HepG2 (cell line): ENCODE results near the gene DGKB. TPM values are rescaled to one million over a fixed set of nuclear protein-coding genes. Genes with fewer than 3 reads are reported as not detected.

Experiments used
- ATAC-seq: fragments of 200-7000 bp; cut with Tn5 transposase; 3 replicates; pipeline ENCODE4 v1.9.1; 2020; ENCODE audit warnings: mild to moderate bottlenecking, moderate library complexity
- BruUV-seq: library from RNA; stranded (reverse); fragments of 400-500 nt; replicated peaks from 2 replicates; lab custom pipeline; 2021; lab: Mats Ljungman, UMichigan
- CTCF ChIA-PET: fragments of 300-600 bp; formaldehyde crosslinking; extraction: SDS; loops from one replicate; lab custom pipeline; 2021; ENCODE audit warnings: low total read pairs, inconsistent platforms, low intra/inter-chr PET ratio; lab: Yijun Ruan, JAX
- POLR2A ChIA-PET: fragments of 350-600 bp; sonication (Branson Sonifier 250); formaldehyde crosslinking; loops from one replicate; lab custom pipeline; 2020; ENCODE audit warnings: antibody characterized with exemption, inconsistent platforms; lab: Yijun Ruan, JAX
- DNase-seq: peaks from one replicate; pipeline ENCODE4 v3.0.0-alpha.2; 2015; ENCODE audit warnings: low spot score
- FAIRE-seq: peaks from 3 replicates; lab custom pipeline; 2011; peaks lifted over from hg19 to GRCh38; lab: Jason Lieb, UNC
- H2AFZ ChIP-seq: one replicate; pipeline ENCODE4 v1.6.1; 2011; ENCODE audit warnings: low read length, inconsistent platforms
- H3K27ac ChIP-seq: fragments of 300-600 bp; 3 replicates; pipeline ENCODE4 v1.8.0; 2011; ENCODE audit warnings: mixed run types, mild to moderate bottlenecking, mixed read lengths, low read length, inconsistent platforms; ENCODE audit not compliant: insufficient read depth; ENCODE audit errors: extremely low read length
- H3K27me3 ChIP-seq, 2 experiments: fragments of 200-600 bp in 1 of 2; 2 replicates in 1 of 2; 3 replicates in 1 of 2; pipeline versions ENCODE4 v1.6.0 to v1.8.0; 2011; ENCODE audit warnings: low read length in 2 of 2, mild to moderate bottlenecking in 2 of 2, moderate library complexity in 2 of 2, inconsistent platforms in 1 of 2; ENCODE audit not compliant: insufficient read depth in 2 of 2, control insufficient read depth in 1 of 2
- H3K36me3 ChIP-seq, 2 experiments: fragments of 200-600 bp in 1 of 2; replicated peaks in 1 of 2; 2 replicates in 1 of 2; 3 replicates in 1 of 2; pipeline versions ENCODE4 v1.5.1 to v1.8.0; 2011; ENCODE audit warnings: low read length in 2 of 2, inconsistent platforms in 1 of 2; ENCODE audit not compliant: insufficient read depth in 2 of 2, control insufficient read depth in 1 of 2
- H3K4me1 ChIP-seq: 2 replicates; pipeline ENCODE4 v1.5.1; 2012; ENCODE audit warnings: low read length, inconsistent platforms; ENCODE audit not compliant: insufficient read depth
- H3K4me2 ChIP-seq: 2 replicates; pipeline ENCODE4 v1.6.0; 2011; ENCODE audit warnings: low read depth, low read length, inconsistent platforms
- H3K4me3 ChIP-seq, 3 experiments: fragments of 200-600 bp in 1 of 3; sonication (generic), shearing (Covaris generic) in 1 of 3; replicated peaks in 1 of 3; 2 replicates each; pipeline ENCODE4 v1.5.1; 2011 to 2016; ENCODE audit warnings: low read length in 3 of 3, inconsistent platforms in 2 of 3, low read depth in 2 of 3, mild to moderate bottlenecking in 2 of 3, control low read depth in 1 of 3, mixed read lengths in 1 of 3; ENCODE audit not compliant: insufficient read depth in 1 of 3
- H3K79me2 ChIP-seq: one replicate; pipeline ENCODE4 v1.6.1; 2011; ENCODE audit warnings: low read length, inconsistent platforms; ENCODE audit not compliant: insufficient read depth
- H3K9ac ChIP-seq: 2 replicates; pipeline ENCODE4 v1.6.0; 2011; ENCODE audit warnings: mild to moderate bottlenecking, low read depth, low read length, inconsistent platforms; ENCODE audit not compliant: insufficient read depth
- H3K9me3 ChIP-seq: 2 replicates; pipeline ENCODE4 v1.5.1; 2012; ENCODE audit warnings: mild to moderate bottlenecking, low read length
- H4K20me1 ChIP-seq: 2 replicates; pipeline ENCODE4 v1.6.0; 2011; ENCODE audit warnings: inconsistent platforms, mild to moderate bottlenecking, low read length, moderate library complexity; ENCODE audit not compliant: insufficient read depth
- CBX2 ChIP-seq, 2 experiments: fragments of 200-600 bp in 1 of 2; sonication (generic); formaldehyde crosslinking in 1 of 2; IDR thresholded peaks; 2 replicates each; pipeline versions ENCODE4 v1.7.0 to v1.8.1; 2018 to 2022; ENCODE audit warnings: low read depth in 2 of 2, low read length in 1 of 2, mild to moderate bottlenecking in 1 of 2, missing genetic modification reagents in 1 of 2
- DPF2 ChIP-seq: sonication (generic); formaldehyde crosslinking; IDR thresholded peaks from 2 replicates; pipeline ENCODE4 v1.4.0; 2020; ENCODE audit warnings: mild to moderate bottlenecking, low read depth, missing genetic modification reagents, borderline replicate concordance
- FOXJ3 ChIP-seq: sonication (generic); formaldehyde crosslinking; IDR thresholded peaks from 2 replicates; pipeline ENCODE4 v1.4.0; 2020; ENCODE audit warnings: missing genetic modification reagents, mild to moderate bottlenecking, borderline replicate concordance
- ZNF800 ChIP-seq: sonication (generic); formaldehyde crosslinking; IDR thresholded peaks from 2 replicates; pipeline ENCODE4 v1.4.0; 2020; ENCODE audit warnings: missing genetic modification reagents
- in situ Hi-C: cut with HindIII; loops from 2 replicates; pipeline ENCODE4 v1.10.0; 2017; ENCODE audit warnings: low pct_unique_long_range_greater_than_20kb; ENCODE audit not compliant: extremely low pct_ligation_motif_present
- intact Hi-C: fragments of 100-400 bp; cut with micrococcal nuclease; formaldehyde crosslinking; loops from one replicate; pipeline ENCODE4 v1.10.0; 2022; ENCODE audit not compliant: unreplicated experiment
- polyA plus RNA-seq, 8 experiments: library from polyadenylated mRNA; depleted of rRNA in 3 of 8; stranded (reverse) in 7 of 8; unstranded in 1 of 8; fragments of >200 nt; fragmentation: Illumina TruSeq in 4 of 8; extraction: Trizol in 4 of 8; gene quantifications; 2 replicates each; pipeline versions ENCODE4 v1.2.1 to v1.2.3, GENCODE V29; 2011 to 2016; ENCODE audit warnings: low read depth in 4 of 8, missing spikeins in 1 of 8, mixed read lengths in 1 of 8; ENCODE audit not compliant: insufficient read depth in 1 of 8
- total RNA-seq, 5 experiments: library from RNA; depleted of rRNA; stranded (reverse); fragments of >200 nt; fragmentation: Illumina TruSeq; extraction: Trizol; gene quantifications; 2 replicates each; pipeline ENCODE4 v1.2.3, GENCODE V29; 2016; ENCODE audit warnings: low read depth in 1 of 5
- TF ChIP-seq, protein P1 (sequence below): sonication (generic); formaldehyde crosslinking; IDR thresholded peaks from 2 replicates; pipeline ENCODE4 v1.4.0; 2020; ENCODE audit warnings: missing genetic modification reagents
- TF ChIP-seq, protein P2 (sequence below), 2 experiments: fragments of 450-650 bp in 1 of 2; sonication (generic) in 1 of 2; formaldehyde crosslinking in 1 of 2; IDR thresholded peaks; 2 replicates each; pipeline versions ENCODE4 v1.6.1 to v1.8.0; 2016 to 2022; ENCODE audit warnings: antibody characterized with exemption in 1 of 2, mild to moderate bottlenecking in 1 of 2, missing genetic modification reagents in 1 of 2

The DGKB gene
- total and polyA plus RNA-seq, 2 of the 13 experiments (the other 11 are each of a cell fraction or from before 2014, with no cell fraction given) = not detected

- ChIA-PET POLR2A (no interaction called here), CTCF (no interaction called here)
- no peaks in the 10 kb centered on the region for H3K4me1 ChIP-seq
- H3K4me2 ChIP-seq = no peak overlapping the region
- no peaks in the 10 kb centered on the region for H3K79me2 ChIP-seq
- peaks cover 78% of the 10 kb centered on the region for H3K9me3 ChIP-seq
- no peak for ATAC-seq
- no peak overlapping the region for H2AFZ ChIP-seq
- H3K27ac ChIP-seq = no peak overlapping the region
- H4K20me1 ChIP-seq = no peaks in the 10 kb centered on the region
- intact Hi-C loops (no loop called here), in situ Hi-C loops (no loop called here)
- H3K4me3 ChIP-seq = no peak overlapping the region
- H3K36me3 ChIP-seq = no peaks in the 10 kb centered on the region
- no peak for FAIRE-seq
- no peak overlapping the region for H3K9ac ChIP-seq
- TF ChIP-seq, protein P1, sequence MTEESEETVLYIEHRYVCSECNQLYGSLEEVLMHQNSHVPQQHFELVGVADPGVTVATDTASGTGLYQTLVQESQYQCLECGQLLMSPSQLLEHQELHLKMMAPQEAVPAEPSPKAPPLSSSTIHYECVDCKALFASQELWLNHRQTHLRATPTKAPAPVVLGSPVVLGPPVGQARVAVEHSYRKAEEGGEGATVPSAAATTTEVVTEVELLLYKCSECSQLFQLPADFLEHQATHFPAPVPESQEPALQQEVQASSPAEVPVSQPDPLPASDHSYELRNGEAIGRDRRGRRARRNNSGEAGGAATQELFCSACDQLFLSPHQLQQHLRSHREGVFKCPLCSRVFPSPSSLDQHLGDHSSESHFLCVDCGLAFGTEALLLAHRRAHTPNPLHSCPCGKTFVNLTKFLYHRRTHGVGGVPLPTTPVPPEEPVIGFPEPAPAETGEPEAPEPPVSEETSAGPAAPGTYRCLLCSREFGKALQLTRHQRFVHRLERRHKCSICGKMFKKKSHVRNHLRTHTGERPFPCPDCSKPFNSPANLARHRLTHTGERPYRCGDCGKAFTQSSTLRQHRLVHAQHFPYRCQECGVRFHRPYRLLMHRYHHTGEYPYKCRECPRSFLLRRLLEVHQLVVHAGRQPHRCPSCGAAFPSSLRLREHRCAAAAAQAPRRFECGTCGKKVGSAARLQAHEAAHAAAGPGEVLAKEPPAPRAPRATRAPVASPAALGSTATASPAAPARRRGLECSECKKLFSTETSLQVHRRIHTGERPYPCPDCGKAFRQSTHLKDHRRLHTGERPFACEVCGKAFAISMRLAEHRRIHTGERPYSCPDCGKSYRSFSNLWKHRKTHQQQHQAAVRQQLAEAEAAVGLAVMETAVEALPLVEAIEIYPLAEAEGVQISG (CRISPR knock-in tag) = no peak
- no peak for TF ChIP-seq ZNF800
- TF ChIP-seq, protein P2, sequence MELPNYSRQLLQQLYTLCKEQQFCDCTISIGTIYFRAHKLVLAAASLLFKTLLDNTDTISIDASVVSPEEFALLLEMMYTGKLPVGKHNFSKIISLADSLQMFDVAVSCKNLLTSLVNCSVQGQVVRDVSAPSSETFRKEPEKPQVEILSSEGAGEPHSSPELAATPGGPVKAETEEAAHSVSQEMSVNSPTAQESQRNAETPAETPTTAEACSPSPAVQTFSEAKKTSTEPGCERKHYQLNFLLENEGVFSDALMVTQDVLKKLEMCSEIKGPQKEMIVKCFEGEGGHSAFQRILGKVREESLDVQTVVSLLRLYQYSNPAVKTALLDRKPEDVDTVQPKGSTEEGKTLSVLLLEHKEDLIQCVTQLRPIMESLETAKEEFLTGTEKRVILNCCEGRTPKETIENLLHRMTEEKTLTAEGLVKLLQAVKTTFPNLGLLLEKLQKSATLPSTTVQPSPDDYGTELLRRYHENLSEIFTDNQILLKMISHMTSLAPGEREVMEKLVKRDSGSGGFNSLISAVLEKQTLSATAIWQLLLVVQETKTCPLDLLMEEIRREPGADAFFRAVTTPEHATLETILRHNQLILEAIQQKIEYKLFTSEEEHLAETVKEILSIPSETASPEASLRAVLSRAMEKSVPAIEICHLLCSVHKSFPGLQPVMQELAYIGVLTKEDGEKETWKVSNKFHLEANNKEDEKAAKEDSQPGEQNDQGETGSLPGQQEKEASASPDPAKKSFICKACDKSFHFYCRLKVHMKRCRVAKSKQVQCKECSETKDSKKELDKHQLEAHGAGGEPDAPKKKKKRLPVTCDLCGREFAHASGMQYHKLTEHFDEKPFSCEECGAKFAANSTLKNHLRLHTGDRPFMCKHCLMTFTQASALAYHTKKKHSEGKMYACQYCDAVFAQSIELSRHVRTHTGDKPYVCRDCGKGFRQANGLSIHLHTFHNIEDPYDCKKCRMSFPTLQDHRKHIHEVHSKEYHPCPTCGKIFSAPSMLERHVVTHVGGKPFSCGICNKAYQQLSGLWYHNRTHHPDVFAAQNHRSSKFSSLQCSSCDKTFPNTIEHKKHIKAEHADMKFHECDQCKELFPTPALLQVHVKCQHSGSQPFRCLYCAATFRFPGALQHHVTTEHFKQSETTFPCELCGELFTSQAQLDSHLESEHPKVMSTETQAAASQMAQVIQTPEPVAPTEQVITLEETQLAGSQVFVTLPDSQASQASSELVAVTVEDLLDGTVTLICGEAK (IDR thresholded peaks at IDR 0.05) = no peak
- TF ChIP-seq, protein P2 (CRISPR knock-in tag; IDR thresholded peaks at IDR 0.05) = no peak
- no peak for TF ChIP-seq CBX2 (IDR thresholded peaks at IDR 0.05; ENCODE audit: low read depth, low read length)
- no peak for TF ChIP-seq CBX2 (CRISPR knock-in tag; IDR thresholded peaks at IDR 0.05; ENCODE audit: low read depth)
- no peak for TF ChIP-seq FOXJ3
- TF ChIP-seq DPF2 (CRISPR knock-in tag) = no peak
- BruUV-seq = no TSS peak
- no peaks in the 10 kb centered on the region for H3K27me3 ChIP-seq
- DNase-seq = no peak
Observed at GRCh38 chr7:14395860-14396259, 506.7 kb downstream of the DGKB start.
